Uterus (tissue), 2 donors: Measurements from ENCODE around the gene EPHX1.

Source experiments
- POLR2A ChIP-seq, 2 donors: fragments of 450-650 bp; IDR thresholded peaks; one replicate each; pipeline ENCODE4 v1.6.1; 2016; ENCODE audit warnings: antibody characterized with exemption in 2 of 2, mild to moderate bottlenecking in 1 of 2, moderate library complexity in 1 of 2
- TF ChIP-seq, protein P1 (sequence below), 4 experiments: fragments of 200-600 bp in 2 of 4; fragments of 450-650 bp in 2 of 4; sonication (generic) in 2 of 4; IDR thresholded peaks; one replicate each; pipeline ENCODE4 v1.5.1; 2016 to 2019; ENCODE audit warnings: antibody characterized with exemption in 4 of 4, mild to moderate bottlenecking in 2 of 4, moderate library complexity in 1 of 4

DNA sequence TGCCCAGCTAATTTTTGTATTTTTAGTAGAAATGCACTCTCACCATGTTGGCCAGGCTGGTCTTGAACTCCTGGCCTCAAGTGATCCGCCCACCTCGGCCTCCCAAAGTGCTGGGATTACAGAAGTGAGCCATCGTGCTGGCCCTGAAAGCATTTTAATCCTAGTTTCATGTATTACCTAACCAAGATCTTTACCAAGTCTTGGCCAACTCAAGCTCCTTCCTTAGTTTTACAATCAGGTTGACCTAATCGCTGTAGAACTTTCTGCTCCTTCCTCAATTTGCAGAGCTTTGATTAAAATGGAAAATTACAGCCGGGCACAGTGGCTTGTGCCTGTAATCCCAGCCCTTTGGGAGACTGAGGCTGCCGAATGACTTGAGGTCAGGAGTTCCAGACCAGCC is 75.4 kb downstream of the EPHX1 start:
- TF ChIP-seq, protein P1, sequence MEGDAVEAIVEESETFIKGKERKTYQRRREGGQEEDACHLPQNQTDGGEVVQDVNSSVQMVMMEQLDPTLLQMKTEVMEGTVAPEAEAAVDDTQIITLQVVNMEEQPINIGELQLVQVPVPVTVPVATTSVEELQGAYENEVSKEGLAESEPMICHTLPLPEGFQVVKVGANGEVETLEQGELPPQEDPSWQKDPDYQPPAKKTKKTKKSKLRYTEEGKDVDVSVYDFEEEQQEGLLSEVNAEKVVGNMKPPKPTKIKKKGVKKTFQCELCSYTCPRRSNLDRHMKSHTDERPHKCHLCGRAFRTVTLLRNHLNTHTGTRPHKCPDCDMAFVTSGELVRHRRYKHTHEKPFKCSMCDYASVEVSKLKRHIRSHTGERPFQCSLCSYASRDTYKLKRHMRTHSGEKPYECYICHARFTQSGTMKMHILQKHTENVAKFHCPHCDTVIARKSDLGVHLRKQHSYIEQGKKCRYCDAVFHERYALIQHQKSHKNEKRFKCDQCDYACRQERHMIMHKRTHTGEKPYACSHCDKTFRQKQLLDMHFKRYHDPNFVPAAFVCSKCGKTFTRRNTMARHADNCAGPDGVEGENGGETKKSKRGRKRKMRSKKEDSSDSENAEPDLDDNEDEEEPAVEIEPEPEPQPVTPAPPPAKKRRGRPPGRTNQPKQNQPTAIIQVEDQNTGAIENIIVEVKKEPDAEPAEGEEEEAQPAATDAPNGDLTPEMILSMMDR (IDR thresholded peaks at IDR 0.05): no peak
- no peak for TF ChIP-seq POLR2A (IDR thresholded peaks at IDR 0.05)
